ENCODE measurements around the gene CD14.
"Not testable (repeated sequence)": the region's sequence is repeated elsewhere in the genome, so short reads cannot be mapped to it uniquely, and the experiment has no call there.

Gene CD14

GRCh38 chr5:140598836-140599235 is 34.1 kb downstream of the CD14 start:
- DNase-seq (ENCODE audit: extremely low read depth in 1 of 2, low read depth in 1 of 2) = no peak

DNA sequence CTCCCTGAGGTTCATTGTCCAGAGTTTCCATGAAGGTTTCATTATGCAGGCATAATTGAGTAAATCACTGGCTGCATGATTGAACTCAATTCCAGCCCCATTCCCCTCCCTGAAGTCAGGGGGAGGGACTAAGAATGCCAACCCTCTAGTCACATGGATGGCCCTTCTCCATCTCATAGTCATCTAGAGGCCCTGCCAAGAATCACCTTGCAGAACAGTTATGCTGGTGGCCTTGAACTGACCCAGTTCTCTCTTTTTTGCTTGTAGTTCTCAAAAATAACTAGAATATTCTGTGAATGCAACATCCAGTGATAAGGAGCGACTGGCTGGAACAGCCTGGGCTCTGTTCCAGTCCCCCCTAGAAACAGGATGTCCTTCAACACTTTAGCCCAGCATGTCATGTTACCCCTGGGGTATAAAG is 36.6 kb downstream of the CD14 start:
- DNase-seq (ENCODE audit: extremely low read depth in 1 of 2, low read depth in 1 of 2) = no peak

- DNase-seq (ENCODE audit: extremely low read depth in 1 of 2, low read depth in 1 of 2) = no peak
Observed at GRCh38 chr5:140595538-140596300, 37.3 kb downstream of the CD14 start.

DNA sequence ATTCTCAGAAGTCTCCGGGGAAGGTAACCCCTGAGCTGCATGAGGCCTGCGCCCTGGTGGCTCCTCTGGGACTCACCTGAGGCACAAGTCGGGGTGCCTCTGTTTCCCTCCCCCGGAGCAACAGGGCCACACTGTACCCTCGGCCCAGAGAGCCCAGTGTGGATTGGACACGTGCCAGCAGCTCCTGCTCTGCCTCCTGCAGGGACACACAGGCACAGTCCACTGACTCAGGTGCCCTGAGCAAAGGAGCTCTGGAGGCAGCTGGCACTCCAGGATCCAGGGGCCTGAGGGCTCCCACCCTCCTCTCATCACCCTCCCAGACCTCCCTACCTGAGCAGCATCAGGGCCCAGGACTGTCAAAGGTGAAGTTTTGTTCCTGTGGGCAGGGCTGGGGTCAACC is 38.8 kb downstream of the CD14 start:
- DNase-seq (ENCODE audit: extremely low read depth in 1 of 2, low read depth in 1 of 2) = no peak

DNA sequence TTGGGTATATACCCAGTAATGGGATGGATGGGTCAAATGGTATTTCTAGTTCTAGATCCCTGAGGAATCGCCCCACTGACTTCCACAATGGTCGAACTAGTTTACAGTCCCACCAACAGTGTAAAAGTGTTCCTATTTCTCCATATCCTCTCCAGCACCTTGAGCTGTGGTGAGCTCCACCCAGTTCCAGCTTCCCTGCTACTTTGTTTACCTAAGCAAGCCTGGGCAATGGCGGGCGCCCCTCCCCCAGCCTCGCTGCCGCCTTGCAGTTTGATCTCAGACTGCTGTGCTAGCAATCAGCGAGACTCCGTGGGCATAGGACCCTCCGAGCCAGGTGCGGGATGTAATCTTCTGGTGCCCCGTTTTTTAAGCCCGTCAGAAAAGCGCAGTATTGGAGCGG is 39.9 kb downstream of the CD14 start:
- DNase-seq (ENCODE audit: extremely low read depth in 1 of 2, low read depth in 1 of 2) = not testable (repeated sequence)

GRCh38 chr5:140591747-140592372 is 41.1 kb downstream of the CD14 start:
- no peak for DNase-seq (ENCODE audit: extremely low read depth in 1 of 2, low read depth in 1 of 2)

- no peak for DNase-seq (ENCODE audit: extremely low read depth in 1 of 2, low read depth in 1 of 2)
Observed at GRCh38 chr5:140590861-140591260, 42.1 kb downstream of the CD14 start.

DNA sequence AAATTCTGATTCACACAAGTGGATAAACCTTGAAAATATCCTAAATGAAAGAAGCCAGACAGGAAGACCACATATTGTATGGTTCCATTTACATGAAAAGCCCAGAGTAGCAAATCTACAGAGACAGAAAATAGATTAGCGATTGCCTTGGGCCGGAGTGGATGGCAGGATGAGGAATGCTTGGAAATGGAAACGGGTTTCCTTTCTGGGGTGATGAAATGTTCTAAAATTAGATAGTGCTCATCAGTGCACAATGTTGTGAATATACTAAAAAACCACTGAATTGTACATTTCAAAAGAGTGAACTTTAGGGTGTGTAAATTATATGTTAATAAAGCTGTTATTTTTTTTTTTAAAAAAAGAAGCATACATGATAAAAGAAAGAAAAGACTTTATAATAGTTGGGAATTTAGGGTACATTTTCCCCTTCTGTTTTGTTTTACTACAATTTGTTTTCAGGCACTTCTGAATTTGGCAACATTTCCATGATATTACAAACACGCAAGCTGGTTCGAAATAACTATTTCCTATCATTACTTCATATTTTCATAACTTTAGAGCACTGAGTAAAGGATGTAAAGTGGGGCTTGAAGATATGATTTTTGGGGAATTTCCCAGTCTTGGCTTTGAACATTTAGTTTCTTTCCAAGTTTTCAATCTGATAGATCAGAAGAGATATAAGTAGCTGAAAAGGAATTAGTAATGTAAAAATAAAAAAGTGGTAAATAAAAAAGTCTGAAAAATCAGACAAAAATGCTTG is 44.5 kb downstream of the CD14 start:
- DNase-seq (ENCODE audit: extremely low read depth in 1 of 2, low read depth in 1 of 2) = no peak

- no peak for DNase-seq (ENCODE audit: extremely low read depth in 1 of 2, low read depth in 1 of 2)
Observed at GRCh38 chr5:140587495-140587894, 45.5 kb downstream of the CD14 start.

All from stimulated activated CD8-positive, alpha-beta memory T cell treated with anti-CD3 and anti-CD28 coated beads, Interleukin-7, amount 100 ng/mL, for 48 hours (primary cell).